HCT116 (cell line): ENCODE results near the gene OPCML.

Experiments used
- CEBPB ChIP-seq: IDR thresholded peaks from 2 replicates; pipeline ENCODE4 v1.6.1; 2012; ENCODE audit warnings: low read depth
- CTCF ChIP-seq, 3 experiments: fragments of 200-600 bp in 1 of 3; sonication (generic) in 1 of 3; IDR thresholded peaks in 2 of 3; conservative IDR thresholded peaks in 1 of 3; 2 replicates each; pipeline ENCODE4 v1.5.1; 2012 to 2017; ENCODE audit warnings: low read depth in 2 of 3, low read length in 2 of 3, antibody characterized with exemption in 1 of 3, borderline replicate concordance in 1 of 3, control low read depth in 1 of 3, mild to moderate bottlenecking in 1 of 3, mixed read lengths in 1 of 3, mixed run types in 1 of 3, moderate library complexity in 1 of 3; ENCODE audit not compliant: insufficient read depth in 1 of 3
- EGR1 ChIP-seq: IDR thresholded peaks from 2 replicates; pipeline ENCODE4 v1.6.1; 2012; ENCODE audit warnings: low read depth
- ELF1 ChIP-seq: IDR thresholded peaks from 2 replicates; pipeline ENCODE4 v1.6.1; 2012; ENCODE audit warnings: low read depth, borderline replicate concordance
- EZH2 ChIP-seq: fragments of 200-600 bp; sonication (generic); IDR thresholded peaks from 2 replicates; pipeline ENCODE4 v1.6.1; 2017; ENCODE audit warnings: antibody characterized with exemption, mixed run types
- FOSL1 ChIP-seq: IDR thresholded peaks from 2 replicates; pipeline ENCODE4 v1.6.1; 2012; ENCODE audit warnings: low read depth
- POLR2A ChIP-seq: IDR thresholded peaks from 2 replicates; pipeline ENCODE4 v1.7.0; 2011; ENCODE audit warnings: borderline replicate concordance; ENCODE audit not compliant: insufficient read depth, insufficient read length; ENCODE audit errors: extremely low read depth
- POLR2AphosphoS5 ChIP-seq: IDR thresholded peaks from 2 replicates; pipeline ENCODE4 v1.6.1; 2011; ENCODE audit warnings: mild to moderate bottlenecking, low read depth, low read length, moderate library complexity
- REST ChIP-seq: IDR thresholded peaks from 2 replicates; pipeline ENCODE4 v1.6.1; 2012; ENCODE audit warnings: low read depth
- SIN3A ChIP-seq: IDR thresholded peaks from 2 replicates; pipeline ENCODE4 v1.6.1; 2012; ENCODE audit warnings: low read depth
- SRF ChIP-seq: IDR thresholded peaks from 2 replicates; pipeline ENCODE4 v1.6.1; 2012; ENCODE audit warnings: low read depth
- YY1 ChIP-seq: IDR thresholded peaks from 2 replicates; pipeline ENCODE4 v1.6.1; 2011; ENCODE audit warnings: low read length, low read depth, moderate library complexity, mild to moderate bottlenecking; ENCODE audit not compliant: insufficient replicate concordance; ENCODE audit errors: extremely low read depth
- ZNF274 ChIP-seq: fragments of 200-500 bp; sonication (Bioruptor generic); IDR thresholded peaks from 2 replicates; pipeline ENCODE4 v1.6.1; 2014; ENCODE audit warnings: mild to moderate bottlenecking, low read depth, low read length, inconsistent platforms

GRCh38 chr11:132459736-132460135, 1072.6 kb downstream of the OPCML start:
- TF ChIP-seq YY1 (no peak), POLR2AphosphoS5 (no peak), REST (no peak), CTCF (IDR thresholded peaks at IDR 0.05 in 2 of 3, conservative IDR thresholded peaks at IDR 0.05 in 1 of 3; ENCODE audit: borderline replicate concordance in 1 of 3, insufficient read depth in 1 of 3, low read depth in 2 of 3, low read length in 2 of 3) (no peak), POLR2A (no peak), EZH2 (no peak), ZNF274 (no peak), FOSL1 (no peak), ELF1 (no peak), CEBPB (no peak), SIN3A (no peak), EGR1 (no peak), SRF (no peak)
